ENCODE results near the gene CFAP57. TPM values are rescaled to one million over a fixed set of nuclear protein-coding genes. Genes with fewer than 3 reads are reported as not detected.

Gene CFAP57
- total and polyA plus RNA-seq, 2 of the 4 experiments (the other 2 are of a cell fraction), result 0.29 to 0.36 TPM

GRCh38 chr1:43203859-43204258, 31.7 kb downstream of the CFAP57 start:
- Histone ChIP-seq H2AK5ac (ENCODE audit: low read depth, low read length) (no peak overlapping the region), H4K91ac (ENCODE audit: insufficient read depth, low read depth, low read length) (no peak overlapping the region), H3K27me3 (ENCODE audit: control insufficient read depth, insufficient read depth, low read length) (no peaks in the 10 kb centered on the region), H3K4me1 (ENCODE audit: control insufficient read depth, insufficient read depth, low read length) (peaks cover 18% of the 10 kb centered on the region), H3K4me3 (ENCODE audit: insufficient read depth, low read depth, low read length) (no peak overlapping the region), H3K79me1 (ENCODE audit: low read depth in 1 of 2, low read length in 2 of 2) (peaks cover 0 to 7% of the 10 kb centered on the region in 2 experiments; a peak in 2 of 4 replicates), H2AFZ (replicated peaks; ENCODE audit: low read length, poor library complexity) (no peak overlapping the region), H3K9ac (ENCODE audit: low read depth, low read length) (no peak overlapping the region), H3K36me3 (ENCODE audit: control insufficient read depth, insufficient read depth, low read length) (no peaks in the 10 kb centered on the region), H3K27ac (ENCODE audit: insufficient read depth, low read length) (no peak overlapping the region), H3K9me3 (ENCODE audit: control insufficient read depth, insufficient read depth, low read length) (no peaks in the 10 kb centered on the region), H2BK15ac (ENCODE audit: low read depth, low read length) (no peak overlapping the region), H3K18ac (ENCODE audit: low read depth, low read length) (no peak overlapping the region), H4K8ac (ENCODE audit: low read depth in 2 of 2, low read length in 2 of 2) (no peak overlapping the region), H4K20me1 (ENCODE audit: insufficient read depth, low read length) (no peaks in the 10 kb centered on the region), H3K4me2 (ENCODE audit: low read depth, low read length) (no peak overlapping the region), H2BK5ac (ENCODE audit: low read depth, low read length, poor library complexity, severe bottlenecking) (no peak overlapping the region), H2BK20ac (ENCODE audit: low read depth, low read length) (no peak overlapping the region), H3K14ac (replicated peaks; ENCODE audit: low read depth, low read length) (no peak overlapping the region), H3K4ac (ENCODE audit: low read depth, low read length) (no peak overlapping the region), H3K9me1 (ENCODE audit: insufficient read depth, low read length) (peaks cover 20% of the 10 kb centered on the region), H3K23ac (ENCODE audit: low read depth, low read length) (no peak overlapping the region), H4K5ac (ENCODE audit: low read depth, low read length) (no peak overlapping the region), H3K56ac (ENCODE audit: extremely low read depth, insufficient read depth, low read length) (no peak overlapping the region), H2AK9ac (replicated peaks; ENCODE audit: low read depth, low read length, poor library complexity) (no peak overlapping the region), H2BK120ac (ENCODE audit: low read depth, low read length) (no peak overlapping the region)
- CTCF ChIA-PET, result no interaction called here
- in situ Hi-C loops (cut with MboI; ENCODE audit: low sequenced_read_pairs), result no loop called here
- ATAC-seq (ENCODE audit: low read depth), result no peak
- intact Hi-C loops (cut with micrococcal nuclease), result no loop called here
- 0 out of 2 replicates have a peak, but pooled peaks have one; percentile 7 for TF ChIP-seq CEBPB (IDR thresholded peaks at IDR 0.05; ENCODE audit: low read depth, low read length)
- no peak for TF ChIP-seq POLR2A (IDR thresholded peaks at IDR 0.05; ENCODE audit: low read depth, low read length)
- POLR2A ChIA-PET (ENCODE audit: unreplicated experiment), result no interaction called here
- WGBS, 2 experiments (ENCODE audit: extremely low coverage in 2 of 2, insufficient read length in 1 of 2), result no CpG with 5 or more reads among the region's 3 CpGs
- no peak for DNase-seq
- BruUV-seq (replicated peaks), result no TSS peak
- dilution Hi-C loops (cut with HindIII; ENCODE audit: low sequenced_read_pairs, unreplicated experiment), result no loop called here

All from IMR-90 (cell line).